GM18511 (cell line): ENCODE measurements around the gene ADAM17.

Experiments used
- ATAC-seq: cut with Tn5 transposase; IDR thresholded peaks from one replicate; pipeline ENCODE4 v1.9.1; 2021; ENCODE audit warnings: mild to moderate bottlenecking, moderate library complexity; ENCODE audit not compliant: unreplicated experiment

ADAM17 gene

GRCh38 chr2:9570182-9571060 is 14.8 kb upstream of the ADAM17 start:
- ATAC-seq: no peak

GRCh38 chr2:9565436-9566153 is 10.0 kb upstream of the ADAM17 start:
- no peak for ATAC-seq

GRCh38 chr2:9560628-9561027 is 5.0 kb upstream of the ADAM17 start:
- ATAC-seq: no peak

- no peak for ATAC-seq
Measured at GRCh38 chr2:9558948-9559381, 3.3 kb upstream of the ADAM17 start.

- ATAC-seq: peak; percentile 36
Measured at GRCh38 chr2:9556121-9556743, 602 bp upstream of the ADAM17 start.

GRCh38 chr2:9554921-9555296 is 721 bp downstream of the ADAM17 start:
- ATAC-seq: no peak

- ATAC-seq: no peak
Measured at GRCh38 chr2:9552219-9553178, 3.1 kb downstream of the ADAM17 start.

GRCh38 chr2:9550859-9551391 is 4.7 kb downstream of the ADAM17 start:
- peak; percentile 29 for ATAC-seq

- ATAC-seq: no peak
Measured at GRCh38 chr2:9549420-9549819, 6.2 kb downstream of the ADAM17 start.

- ATAC-seq: peak; percentile 57
Measured at GRCh38 chr2:9548506-9548905, 7.1 kb downstream of the ADAM17 start.

- ATAC-seq: no peak
Measured at GRCh38 chr2:9547262-9547991, 8.2 kb downstream of the ADAM17 start.

GRCh38 chr2:9545502-9545901 is 10.1 kb downstream of the ADAM17 start:
- ATAC-seq: no peak

- ATAC-seq: no peak
Measured at GRCh38 chr2:9543557-9543956, 12.1 kb downstream of the ADAM17 start.

GRCh38 chr2:9539531-9539930 is 16.1 kb downstream of the ADAM17 start:
- peak; percentile 14 for ATAC-seq

GRCh38 chr2:9538000-9538507 is 17.6 kb downstream of the ADAM17 start:
- ATAC-seq: no peak

- ATAC-seq: no peak
Measured at GRCh38 chr2:9536504-9536903, 19.1 kb downstream of the ADAM17 start.

- no peak for ATAC-seq
Measured at GRCh38 chr2:9535177-9535576, 20.5 kb downstream of the ADAM17 start.

- no peak for ATAC-seq
Measured at GRCh38 chr2:9533663-9534062, 22.0 kb downstream of the ADAM17 start.

GRCh38 chr2:9532421-9532820 is 23.2 kb downstream of the ADAM17 start:
- no peak for ATAC-seq
